Osteoblast (primary cell): ENCODE measurements around the gene TMC6. TPM values are rescaled to one million over a fixed set of nuclear protein-coding genes. Genes with fewer than 3 reads are reported as not detected.

ENCODE experiments used
- DNase-seq: peaks from one replicate; pipeline ENCODE4 v3.0.0; 2011; ENCODE audit warnings: low spot score, mixed read lengths; ENCODE audit not compliant: insufficient read length; ENCODE audit errors: missing footprints
- H2AFZ ChIP-seq: 2 replicates; pipeline ENCODE4 v1.6.0; 2011; ENCODE audit warnings: mild to moderate bottlenecking, low read length
- H3K27ac ChIP-seq: 2 replicates; pipeline ENCODE4 v1.5.1; 2011; ENCODE audit warnings: mild to moderate bottlenecking, low read depth, low read length, moderate library complexity
- H3K27me3 ChIP-seq: 2 replicates; pipeline ENCODE4 v1.6.0; 2012; ENCODE audit warnings: mild to moderate bottlenecking, control low read depth, inconsistent platforms, low read length, moderate library complexity; ENCODE audit not compliant: insufficient read depth
- H3K36me3 ChIP-seq: 2 replicates; pipeline ENCODE4 v1.5.1; 2011; ENCODE audit warnings: mild to moderate bottlenecking, low read length, control low read depth, moderate library complexity; ENCODE audit not compliant: insufficient read depth
- H3K4me1 ChIP-seq: 2 replicates; pipeline ENCODE4 v1.5.1; 2011; ENCODE audit warnings: mild to moderate bottlenecking, low read length, control low read depth, moderate library complexity; ENCODE audit not compliant: insufficient read depth
- H3K4me2 ChIP-seq: 2 replicates; pipeline ENCODE4 v1.6.0; 2011; ENCODE audit warnings: mild to moderate bottlenecking, low read length; ENCODE audit not compliant: insufficient read depth
- H3K4me3 ChIP-seq: fragments of 200-600 bp; sonication (generic); 3 replicates; pipeline ENCODE4 v1.5.1; 2012; ENCODE audit warnings: mild to moderate bottlenecking, low read length, inconsistent platforms; ENCODE audit not compliant: insufficient read depth
- H3K79me2 ChIP-seq: 2 replicates; pipeline ENCODE4 v1.6.0; 2012; ENCODE audit warnings: mild to moderate bottlenecking, low read length, control low read depth, inconsistent platforms; ENCODE audit not compliant: insufficient read depth
- H3K9me3 ChIP-seq: 2 replicates; pipeline ENCODE4 v1.5.1; 2011; ENCODE audit warnings: low read depth, low read length, control low read depth
- H4K20me1 ChIP-seq: 2 replicates; pipeline ENCODE4 v1.6.0; 2012; ENCODE audit warnings: mild to moderate bottlenecking, low read length, control low read depth; ENCODE audit not compliant: insufficient read depth
- total RNA-seq: library from RNA; depleted of rRNA; stranded (reverse); fragments of >200 nt; gene quantifications from 2 replicates; pipeline ENCODE4 v1.2.3, GENCODE V29; 2012
- TF ChIP-seq, protein P1 (sequence below): IDR thresholded peaks from 2 replicates; pipeline ENCODE4 v1.5.1; 2011; ENCODE audit warnings: mild to moderate bottlenecking, low read depth, low read length, moderate library complexity; ENCODE audit errors: extremely low read depth

Gene TMC6
- total RNA-seq, 1 donor = under 0.01 TPM

DNA sequence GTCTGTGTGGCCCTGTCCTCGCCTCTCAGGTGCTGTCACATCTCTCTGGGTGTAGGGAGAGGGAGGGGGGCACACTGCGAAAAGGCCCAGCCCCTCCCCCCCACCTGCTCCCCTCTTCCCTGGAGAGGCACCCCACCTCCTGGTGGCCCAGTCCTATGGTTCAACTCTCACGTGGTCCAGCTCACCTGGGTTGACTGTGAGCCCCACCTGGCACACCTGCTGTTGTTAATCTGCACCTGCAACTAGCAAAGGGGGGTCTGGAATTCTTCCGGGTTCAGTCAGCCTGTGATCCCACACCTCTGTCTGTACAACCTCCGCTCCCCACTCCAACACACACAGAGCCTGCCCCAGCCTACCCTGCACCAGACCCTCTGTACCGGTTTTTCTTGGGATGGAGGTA lies 37.9 kb upstream of the TMC6 start:
- H3K27ac ChIP-seq = no peak overlapping the region
- H3K9me3 ChIP-seq = no peaks in the 10 kb centered on the region
- H3K27me3 ChIP-seq = no peaks in the 10 kb centered on the region
- no peaks in the 10 kb centered on the region for H3K36me3 ChIP-seq
- H4K20me1 ChIP-seq = peaks cover 6% of the 10 kb centered on the region
- H3K4me2 ChIP-seq = no peak overlapping the region
- H2AFZ ChIP-seq = no peak overlapping the region
- H3K4me1 ChIP-seq = peaks cover 4% of the 10 kb centered on the region
- no peak overlapping the region for H3K4me3 ChIP-seq
- DNase-seq = peak; percentile 58
- no peaks in the 10 kb centered on the region for H3K79me2 ChIP-seq
- TF ChIP-seq, protein P1, sequence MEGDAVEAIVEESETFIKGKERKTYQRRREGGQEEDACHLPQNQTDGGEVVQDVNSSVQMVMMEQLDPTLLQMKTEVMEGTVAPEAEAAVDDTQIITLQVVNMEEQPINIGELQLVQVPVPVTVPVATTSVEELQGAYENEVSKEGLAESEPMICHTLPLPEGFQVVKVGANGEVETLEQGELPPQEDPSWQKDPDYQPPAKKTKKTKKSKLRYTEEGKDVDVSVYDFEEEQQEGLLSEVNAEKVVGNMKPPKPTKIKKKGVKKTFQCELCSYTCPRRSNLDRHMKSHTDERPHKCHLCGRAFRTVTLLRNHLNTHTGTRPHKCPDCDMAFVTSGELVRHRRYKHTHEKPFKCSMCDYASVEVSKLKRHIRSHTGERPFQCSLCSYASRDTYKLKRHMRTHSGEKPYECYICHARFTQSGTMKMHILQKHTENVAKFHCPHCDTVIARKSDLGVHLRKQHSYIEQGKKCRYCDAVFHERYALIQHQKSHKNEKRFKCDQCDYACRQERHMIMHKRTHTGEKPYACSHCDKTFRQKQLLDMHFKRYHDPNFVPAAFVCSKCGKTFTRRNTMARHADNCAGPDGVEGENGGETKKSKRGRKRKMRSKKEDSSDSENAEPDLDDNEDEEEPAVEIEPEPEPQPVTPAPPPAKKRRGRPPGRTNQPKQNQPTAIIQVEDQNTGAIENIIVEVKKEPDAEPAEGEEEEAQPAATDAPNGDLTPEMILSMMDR = no peak

DNA sequence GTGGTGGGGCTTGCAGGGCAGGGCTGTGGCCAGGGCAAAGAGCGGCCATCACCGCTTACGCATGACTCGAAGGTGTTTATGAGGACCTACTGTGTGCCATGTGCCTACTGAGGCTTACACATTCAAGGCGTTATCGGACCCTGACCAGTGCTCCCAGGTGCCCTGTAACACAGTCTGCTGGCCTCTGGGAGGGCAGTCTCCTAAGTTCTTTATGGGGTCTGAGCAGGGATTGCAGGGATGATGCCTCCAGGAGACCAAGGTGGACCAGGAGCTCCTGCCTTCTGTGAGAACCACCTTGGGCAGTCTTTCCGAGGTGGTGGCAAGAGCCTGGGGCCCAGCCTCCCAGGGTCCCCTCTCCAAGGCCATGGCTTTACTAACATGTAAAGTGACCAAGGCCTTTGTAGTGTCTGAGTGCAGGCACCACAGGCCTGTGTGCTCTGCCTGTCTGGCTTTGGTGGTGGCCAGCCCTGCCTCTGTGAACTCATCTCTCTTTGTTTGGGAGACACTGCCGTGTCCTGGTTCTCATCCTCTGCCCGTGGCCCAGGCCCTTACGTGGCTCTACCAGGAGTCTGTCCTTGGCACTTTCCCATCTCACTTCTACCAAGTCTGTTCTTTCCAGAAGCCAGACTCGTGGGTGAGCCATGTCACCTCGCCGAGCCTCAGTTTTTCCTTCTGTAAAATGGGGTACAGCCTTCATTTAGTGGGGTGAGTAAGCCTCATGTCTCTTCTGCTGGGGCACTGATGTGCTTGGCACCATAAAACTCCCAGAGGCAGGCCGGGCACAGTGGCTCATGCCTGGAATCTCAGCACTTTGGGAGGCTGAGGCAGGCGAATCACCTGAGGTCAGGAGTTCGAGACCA lies 36.4 kb upstream of the TMC6 start:
- Histone ChIP-seq H3K27ac (no peak overlapping the region), H2AFZ (no peak overlapping the region), H3K4me3 (no peak overlapping the region), H3K36me3 (no peaks in the 10 kb centered on the region), H3K27me3 (no peaks in the 10 kb centered on the region), H4K20me1 (peaks cover 6% of the 10 kb centered on the region), H3K9me3 (no peaks in the 10 kb centered on the region), H3K4me2 (no peak overlapping the region), H3K4me1 (peaks cover 4% of the 10 kb centered on the region), H3K79me2 (no peaks in the 10 kb centered on the region)
- TF ChIP-seq, protein P1 = no peak
- peak; percentile 73 for DNase-seq

DNA sequence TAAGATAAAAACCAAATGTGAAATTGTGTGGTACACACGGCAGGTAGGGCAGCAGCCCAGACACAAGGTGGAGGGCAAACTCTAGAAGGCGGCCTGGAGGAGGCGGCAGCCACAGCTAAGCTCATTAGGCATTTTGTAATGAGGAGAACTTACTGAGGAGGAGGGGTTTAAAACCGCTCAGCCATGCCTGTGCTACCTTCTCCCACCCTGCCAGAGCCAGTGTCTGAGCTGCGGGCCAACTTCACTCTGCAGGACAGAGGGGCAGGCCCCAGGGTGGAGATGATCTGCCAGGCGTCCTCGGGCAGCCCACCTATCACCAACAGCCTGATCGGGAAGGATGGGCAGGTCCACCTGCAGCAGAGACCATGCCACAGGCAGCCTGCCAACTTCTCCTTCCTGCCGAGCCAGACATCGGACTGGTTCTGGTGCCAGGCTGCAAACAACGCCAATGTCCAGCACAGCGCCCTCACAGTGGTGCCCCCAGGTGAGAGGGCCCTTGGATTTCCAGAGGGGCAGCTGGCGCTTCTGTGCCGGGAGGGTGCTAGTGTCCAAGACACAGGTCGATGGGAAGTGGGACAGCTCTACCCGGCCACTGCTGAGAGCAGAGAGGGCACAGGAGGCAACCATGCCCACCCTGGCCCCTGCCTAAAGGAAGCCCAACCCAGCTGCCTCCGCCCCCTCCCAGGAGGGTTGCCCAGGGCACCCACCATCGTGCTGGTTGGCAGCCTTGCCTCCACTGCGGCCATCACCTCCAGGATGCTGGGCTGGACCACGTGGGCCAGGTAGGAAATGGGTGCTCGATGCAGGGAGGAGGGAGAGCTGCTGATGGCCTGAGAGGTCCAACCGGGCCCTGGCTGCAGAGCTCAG lies 35.6 kb upstream of the TMC6 start:
- Histone ChIP-seq H3K79me2 (no peaks in the 10 kb centered on the region), H3K4me1 (peaks cover 4% of the 10 kb centered on the region), H3K9me3 (no peaks in the 10 kb centered on the region), H3K36me3 (no peaks in the 10 kb centered on the region), H3K27ac (no peak overlapping the region), H3K4me3 (no peak overlapping the region), H3K27me3 (no peaks in the 10 kb centered on the region), H3K4me2 (no peak overlapping the region), H4K20me1 (no peaks in the 10 kb centered on the region), H2AFZ (no peak overlapping the region)
- TF ChIP-seq, protein P1 = no peak
- peak; percentile 62 for DNase-seq

DNA sequence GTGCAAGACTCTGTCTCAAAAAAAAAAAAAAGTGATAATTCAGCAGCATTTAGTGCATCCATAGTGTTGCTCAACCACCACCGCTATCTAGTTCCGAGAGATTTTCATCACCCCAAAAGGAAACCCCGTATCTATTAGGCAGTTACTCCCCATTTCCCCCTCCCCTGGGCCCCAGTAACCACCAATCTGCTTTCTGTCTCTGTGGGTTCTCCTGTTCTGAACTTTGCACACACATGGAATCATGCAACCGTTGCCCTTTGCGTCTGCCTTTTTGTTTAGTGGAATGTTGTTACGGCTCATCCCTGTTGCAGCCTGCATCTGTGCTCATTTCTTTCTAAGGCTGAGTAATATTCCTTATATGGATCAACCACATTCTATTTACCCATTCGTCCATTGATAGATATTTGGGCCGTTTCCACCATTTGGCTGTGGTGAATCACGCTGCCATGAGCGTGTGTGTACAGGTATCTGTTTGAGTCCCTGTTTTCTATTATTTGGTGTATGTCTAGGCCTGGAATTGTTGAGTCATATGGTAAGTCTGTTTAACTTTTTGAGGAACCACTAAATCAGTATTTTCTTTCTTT lies 31.1 kb upstream of the TMC6 start:
- H2AFZ ChIP-seq = no peak overlapping the region
- no peaks in the 10 kb centered on the region for H3K9me3 ChIP-seq
- no peaks in the 10 kb centered on the region for H3K79me2 ChIP-seq
- H3K36me3 ChIP-seq = no peaks in the 10 kb centered on the region
- TF ChIP-seq, protein P1 = no peak
- H3K4me3 ChIP-seq = no peak overlapping the region
- peak; percentile 77 for DNase-seq
- no peaks in the 10 kb centered on the region for H3K4me1 ChIP-seq
- no peaks in the 10 kb centered on the region for H3K27me3 ChIP-seq
- no peak overlapping the region for H3K27ac ChIP-seq
- H4K20me1 ChIP-seq = no peaks in the 10 kb centered on the region
- no peak overlapping the region for H3K4me2 ChIP-seq
